Upper lobe of right lung (tissue), 1 donor: ENCODE measurements around the gene PPP6R2. TPM values are rescaled to one million over a fixed set of nuclear protein-coding genes. Genes with fewer than 3 reads are reported as not detected.
"Not testable (repeated sequence)": the region's sequence is repeated elsewhere in the genome, so short reads cannot be mapped to it uniquely, and the experiment has no call there.

Experiments
- ATAC-seq: fragments of 200-7000 bp; cut with Tn5 transposase; one replicate; pipeline ENCODE4 v1.9.1; 2020; ENCODE audit warnings: mild to moderate bottlenecking, moderate library complexity
- DNase-seq: peaks from one replicate; pipeline ENCODE4 v3.0.0-alpha.2; 2020
- H3K27ac ChIP-seq: fragments of 200-600 bp; one replicate; pipeline ENCODE4 v1.8.0; 2022
- H3K27me3 ChIP-seq: fragments of 200-600 bp; one replicate; pipeline ENCODE4 v1.8.0; 2022; ENCODE audit warnings: mild to moderate bottlenecking
- H3K36me3 ChIP-seq: fragments of 200-600 bp; one replicate; pipeline ENCODE4 v1.8.0; 2022
- H3K4me1 ChIP-seq: fragments of 200-600 bp; one replicate; pipeline ENCODE4 v1.8.0; 2022
- H3K4me3 ChIP-seq: fragments of 200-600 bp; one replicate; pipeline ENCODE4 v1.8.0; 2022; ENCODE audit warnings: mild to moderate bottlenecking
- H3K9me3 ChIP-seq: fragments of 200-600 bp; one replicate; pipeline ENCODE4 v1.8.0; 2022
- CTCF ChIP-seq: fragments of 200-600 bp; IDR thresholded peaks from one replicate; pipeline ENCODE4 v1.8.0; 2022; ENCODE audit warnings: antibody characterized with exemption
- intact Hi-C: fragments of 100-400 bp; cut with DNase I; formaldehyde crosslinking; loops from one replicate; pipeline ENCODE4 v1.11.0; 2022
- total RNA-seq: library from RNA; stranded (reverse); fragmentation: NEBNext Ultra II Directional; extraction: Animal tissue kit (Norgen Biotek cat#: 25700); gene quantifications from one replicate; pipeline ENCODE4 v1.2.1, GENCODE V29; 2021
- donor health status: DM: no; HTN: yes; CAD: no; lungs with severe emphysema.

PPP6R2 gene
- total RNA-seq, 1 donor from 2014 or later = 54.0 TPM

DNA sequence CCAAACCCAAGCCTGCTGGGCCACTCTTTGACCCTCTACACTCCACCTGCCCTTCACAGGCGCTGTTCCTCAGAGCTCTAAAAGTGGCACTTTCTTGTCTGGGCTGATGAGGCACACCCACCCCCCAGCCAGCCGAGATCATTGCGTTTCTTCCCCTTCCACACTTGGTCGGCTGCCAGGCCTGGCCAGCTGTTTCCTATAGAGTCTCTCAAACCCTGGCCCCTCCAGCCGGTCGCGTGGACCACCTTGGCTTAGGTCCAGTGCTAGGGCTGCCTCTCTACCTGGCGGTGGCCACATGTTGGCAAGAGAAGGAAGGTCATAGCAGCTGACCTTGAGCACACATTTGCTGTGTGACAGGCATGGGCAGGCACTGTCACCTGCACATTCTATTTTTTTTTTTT lies 60.6 kb downstream of the PPP6R2 start:
- peak; percentile 49 for ATAC-seq
- Histone ChIP-seq H3K9me3 (no peaks in the 10 kb centered on the region), H3K4me1 (peaks cover 25% of the 10 kb centered on the region), H3K36me3 (peaks cover 23% of the 10 kb centered on the region), H3K27ac (no peak overlapping the region), H3K27me3 (no peaks in the 10 kb centered on the region), H3K4me3 (no peak overlapping the region)
- peak; percentile 78 for DNase-seq
- intact Hi-C loops = no loop called here
- no peak for TF ChIP-seq CTCF

- ATAC-seq = peak; percentile 62
- no peaks in the 10 kb centered on the region for H3K9me3 ChIP-seq
- H3K4me3 ChIP-seq = no peak overlapping the region
- H3K36me3 ChIP-seq = peaks cover 39% of the 10 kb centered on the region
- intact Hi-C loops = no loop called here
- TF ChIP-seq CTCF = no peak
- no peak for DNase-seq
- no peaks in the 10 kb centered on the region for H3K27me3 ChIP-seq
- H3K4me1 ChIP-seq = peaks cover 12% of the 10 kb centered on the region
- H3K27ac ChIP-seq = no peak overlapping the region
Observed at GRCh38 chr22:50406416-50407170, 63.5 kb downstream of the PPP6R2 start.

GRCh38 chr22:50408311-50408710 lies 65.2 kb downstream of the PPP6R2 start:
- Histone ChIP-seq H3K9me3 (no peaks in the 10 kb centered on the region), H3K4me3 (no peak overlapping the region), H3K36me3 (peaks cover 41% of the 10 kb centered on the region), H3K27me3 (no peaks in the 10 kb centered on the region), H3K4me1 (peaks cover 13% of the 10 kb centered on the region), H3K27ac (no peak overlapping the region)
- no peak for DNase-seq
- TF ChIP-seq CTCF = no peak
- intact Hi-C loops = no loop called here
- ATAC-seq = no peak

DNA sequence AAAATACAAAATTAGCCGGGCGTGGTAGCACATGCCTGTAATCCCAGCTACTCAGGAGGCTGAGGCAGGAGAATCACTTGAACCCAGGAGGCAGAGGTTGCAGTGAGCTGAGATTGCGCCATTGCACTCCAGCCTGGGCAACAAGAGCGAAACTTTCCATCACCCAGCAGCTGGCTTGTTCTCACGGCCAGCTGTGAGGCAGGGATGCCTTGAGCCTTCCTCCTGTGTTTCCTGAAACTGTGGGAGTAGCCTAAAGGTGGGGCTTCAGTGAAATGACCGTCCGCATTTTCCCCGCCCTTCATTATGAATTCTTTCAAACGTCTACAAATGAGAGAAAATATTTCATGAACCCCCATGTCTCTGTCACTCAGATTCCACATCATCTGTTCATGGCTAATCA lies 65.8 kb downstream of the PPP6R2 start:
- H3K27ac ChIP-seq, DNase-seq, H3K4me1 ChIP-seq, H3K9me3 ChIP-seq, intact Hi-C loops, H3K4me3 ChIP-seq, H3K27me3 ChIP-seq, ATAC-seq: not testable (repeated sequence)
- H3K36me3 ChIP-seq = peaks cover 48% of the 10 kb centered on the region

- no peaks in the 10 kb centered on the region for H3K27me3 ChIP-seq
- H3K4me1 ChIP-seq = peaks cover 6% of the 10 kb centered on the region
- TF ChIP-seq CTCF = no peak
- ATAC-seq = no peak
- intact Hi-C loops = no loop called here
- no peak overlapping the region for H3K27ac ChIP-seq
- no peaks in the 10 kb centered on the region for H3K9me3 ChIP-seq
- H3K4me3 ChIP-seq = no peak overlapping the region
- H3K36me3 ChIP-seq = peaks cover 72% of the 10 kb centered on the region
- DNase-seq = no peak
Observed at GRCh38 chr22:50414476-50415248, 71.5 kb downstream of the PPP6R2 start.

- DNase-seq (no peak), ATAC-seq (no peak)
- Histone ChIP-seq H3K27ac (no peak overlapping the region), H3K4me3 (no peak overlapping the region), H3K4me1 (peaks cover 6% of the 10 kb centered on the region), H3K36me3 (peaks cover 73% of the 10 kb centered on the region), H3K27me3 (no peaks in the 10 kb centered on the region), H3K9me3 (no peaks in the 10 kb centered on the region)
- no peak for TF ChIP-seq CTCF
- intact Hi-C loops = no loop called here
Observed at GRCh38 chr22:50415426-50415825, 72.3 kb downstream of the PPP6R2 start.
